Right renal pelvis (tissue), 4 donors: ENCODE results near the gene SCARB2. TPM values are rescaled to one million over a fixed set of nuclear protein-coding genes. Genes with fewer than 3 reads are reported as not detected.
A peak's percentile ranks its signal among the peaks of the same experiment; 100 is the strongest.

ENCODE experiments used
- DNase-seq, 4 donors: peaks; one replicate each; pipeline ENCODE4 v3.0.0-alpha.2; 2013; ENCODE audit warnings: low read depth in 4 of 4, low spot score in 3 of 4, missing footprints in 1 of 4
- polyA plus RNA-seq, 4 donors: library from polyadenylated mRNA; unstranded; fragments of 120-200 nt; gene quantifications; one replicate each; pipeline ENCODE4 v1.2.1, GENCODE V29; 2013; ENCODE audit not compliant: insufficient read length in 4 of 4

SCARB2 gene
- polyA plus RNA-seq, 4 donors, result 169 to 231 (median 203) TPM

GRCh38 chr4:76200771-76201231, 12.8 kb downstream of the SCARB2 start:
- DNase-seq, result no peak

- no peak for DNase-seq
These were observed 13.9 kb downstream of the SCARB2 start for GRCh38 chr4:76199664-76200211.

- DNase-seq, result peak; percentile 70 to 84 (median 74)
These were observed 15.0 kb downstream of the SCARB2 start for GRCh38 chr4:76198411-76199237.

- DNase-seq, result peak in 3 of 4 donors; percentile 50 to 52 (median 51)
These were observed 15.6 kb downstream of the SCARB2 start for GRCh38 chr4:76197971-76198410.

GRCh38 chr4:76197031-76197743, 16.4 kb downstream of the SCARB2 start:
- no peak for DNase-seq

- no peak for DNase-seq
These were observed 17.2 kb downstream of the SCARB2 start for GRCh38 chr4:76196376-76196775.

- no peak for DNase-seq
These were observed 18.3 kb downstream of the SCARB2 start for GRCh38 chr4:76195326-76195725.

- DNase-seq, result no peak
These were observed 19.3 kb downstream of the SCARB2 start for GRCh38 chr4:76194325-76194724.

GRCh38 chr4:76192236-76192635, 21.4 kb downstream of the SCARB2 start:
- DNase-seq, result no peak

GRCh38 chr4:76188557-76188956, 25.1 kb downstream of the SCARB2 start:
- DNase-seq, result no peak

GRCh38 chr4:76188149-76188548, 25.5 kb downstream of the SCARB2 start:
- no peak for DNase-seq

- DNase-seq, result no peak
These were observed 26.5 kb downstream of the SCARB2 start for GRCh38 chr4:76187152-76187551.

- no peak for DNase-seq
These were observed 31.2 kb downstream of the SCARB2 start for GRCh38 chr4:76182463-76182862.

GRCh38 chr4:76179398-76180318, 34.0 kb downstream of the SCARB2 start:
- peak; percentile 51 to 70 (median 66) for DNase-seq

- DNase-seq, result no peak
These were observed 35.3 kb downstream of the SCARB2 start for GRCh38 chr4:76178296-76178695.

- DNase-seq, result no peak
These were observed 35.9 kb downstream of the SCARB2 start for GRCh38 chr4:76177709-76178108.

GRCh38 chr4:76175336-76175735, 38.3 kb downstream of the SCARB2 start:
- no peak for DNase-seq

- DNase-seq, result no peak
These were observed 39.4 kb downstream of the SCARB2 start for GRCh38 chr4:76174216-76174615.

GRCh38 chr4:76168688-76169087, 44.9 kb downstream of the SCARB2 start:
- no peak for DNase-seq

- DNase-seq, result no peak
These were observed 47.1 kb downstream of the SCARB2 start for GRCh38 chr4:76166480-76166879.
